Mesothelial cell of epicardium (in vitro differentiated cells): Measurements from ENCODE around the gene MBOAT2. TPM values are rescaled to one million over a fixed set of nuclear protein-coding genes. Genes with fewer than 3 reads are reported as not detected.

Source experiments
- DNase-seq, 2 experiments: peaks; one replicate each; pipeline ENCODE4 v3.0.0; 2021; ENCODE audit warnings: low spot score in 2 of 2; ENCODE audit not compliant: unreplicated experiment in 2 of 2
- H3K27ac Mint-ChIP-seq: 2 replicates; pipeline ENCODE4 v1.8.0; 2021; ENCODE audit warnings: mixed read lengths
- H3K27me3 Mint-ChIP-seq: 2 replicates; pipeline ENCODE4 v1.8.0; 2021; ENCODE audit warnings: low read depth, mixed read lengths
- H3K36me3 Mint-ChIP-seq: 2 replicates; pipeline ENCODE4 v1.8.0; 2021; ENCODE audit warnings: mixed read lengths
- H3K4me1 Mint-ChIP-seq: 2 replicates; pipeline ENCODE4 v1.8.0; 2021; ENCODE audit warnings: mixed read lengths
- H3K4me3 Mint-ChIP-seq: 2 replicates; pipeline ENCODE4 v1.8.0; 2021; ENCODE audit warnings: mild to moderate bottlenecking, moderate library complexity, mixed read lengths
- H3K9me3 Mint-ChIP-seq: 2 replicates; pipeline ENCODE4 v1.8.0; 2021; ENCODE audit warnings: mixed read lengths
- CTCF ChIP-seq: fragments of 200-600 bp; sonication (generic); IDR thresholded peaks from one replicate; pipeline ENCODE4 v1.5.0; 2021; ENCODE audit warnings: antibody characterized with exemption; ENCODE audit not compliant: unreplicated experiment
- total RNA-seq: library from RNA; stranded (reverse); gene quantifications from 3 replicates; pipeline ENCODE4 v1.2.1, GENCODE V29; 2021

MBOAT2 gene
- total RNA-seq, 1 donor from 2014 or later = 53.0 TPM

- Mint-ChIP-seq H3K36me3 (peaks cover 3% of the 10 kb centered on the region), H3K27ac (no peak overlapping the region), H3K9me3 (no peaks in the 10 kb centered on the region), H3K27me3 (no peaks in the 10 kb centered on the region), H3K4me1 (peaks cover 43% of the 10 kb centered on the region), H3K4me3 (no peak overlapping the region)
- DNase-seq = no peak
- no peak for TF ChIP-seq CTCF
These were observed 2.3 kb downstream of the MBOAT2 start for GRCh38 chr2:9001229-9001628.

DNA sequence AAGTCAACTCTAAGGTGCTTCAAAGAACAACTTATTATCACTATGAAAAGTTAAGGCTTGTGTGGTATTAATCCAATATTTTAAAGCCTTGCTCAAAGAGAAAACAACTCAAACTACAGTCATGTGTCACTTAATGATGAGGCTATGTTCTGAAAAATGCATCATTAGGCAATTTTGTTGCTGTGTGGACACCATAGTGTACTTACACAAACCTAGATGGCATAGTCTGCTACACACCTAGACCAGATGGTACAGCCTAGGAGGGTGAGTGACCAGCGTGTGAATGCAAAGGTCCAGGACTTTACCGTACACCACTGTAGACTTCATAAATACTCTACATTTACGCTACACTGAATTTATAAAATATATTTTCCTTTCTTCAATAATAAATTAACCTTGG, 3.0 kb downstream of the MBOAT2 start:
- Mint-ChIP-seq H3K27me3 (no peaks in the 10 kb centered on the region), H3K36me3 (peaks cover 3% of the 10 kb centered on the region), H3K4me1 (peaks cover 45% of the 10 kb centered on the region), H3K27ac (no peak overlapping the region), H3K4me3 (no peak overlapping the region), H3K9me3 (no peaks in the 10 kb centered on the region)
- no peak for TF ChIP-seq CTCF
- no peak for DNase-seq

DNA sequence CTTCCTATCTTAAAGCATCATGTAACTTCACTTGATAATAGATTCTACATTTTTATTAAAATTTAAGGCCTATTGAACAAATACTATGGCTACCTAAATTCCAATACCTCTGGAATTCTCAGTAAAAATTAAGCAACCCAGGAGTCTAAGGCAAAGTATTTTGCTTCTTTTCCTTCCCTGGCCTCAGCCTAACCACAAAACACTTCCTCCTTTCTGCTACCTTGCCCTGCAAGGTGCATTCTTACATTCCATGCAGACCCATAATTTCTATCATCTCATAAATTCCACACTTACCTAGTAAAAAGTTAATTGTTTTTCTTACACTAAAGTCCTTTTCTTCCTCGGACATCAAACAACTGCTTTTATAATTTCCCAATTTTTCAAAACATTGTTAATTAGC, 3.7 kb downstream of the MBOAT2 start:
- H3K27ac Mint-ChIP-seq = peak overlapping the region; percentile 75
- no peak overlapping the region for H3K4me3 Mint-ChIP-seq
- no peaks in the 10 kb centered on the region for H3K9me3 Mint-ChIP-seq
- no peaks in the 10 kb centered on the region for H3K27me3 Mint-ChIP-seq
- peaks cover 45% of the 10 kb centered on the region for H3K4me1 Mint-ChIP-seq
- DNase-seq = no peak
- no peak for TF ChIP-seq CTCF
- no peaks in the 10 kb centered on the region for H3K36me3 Mint-ChIP-seq

DNA sequence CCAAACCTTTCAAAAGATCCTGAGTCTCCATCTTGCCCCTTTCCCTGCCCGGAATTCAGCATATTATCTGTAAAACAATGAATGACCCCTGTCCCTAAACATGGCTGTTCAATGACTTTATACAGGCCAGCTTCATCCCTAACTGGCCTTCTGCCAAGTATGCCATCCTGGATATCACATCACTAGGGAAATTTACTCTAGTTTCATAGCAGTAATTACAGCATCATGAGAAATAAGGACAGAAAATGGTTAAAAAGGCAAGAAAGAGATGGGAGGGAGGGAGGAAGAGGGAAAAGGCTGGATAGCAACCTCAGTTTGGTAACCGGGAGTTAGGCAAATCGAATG, 4.4 kb downstream of the MBOAT2 start:
- Mint-ChIP-seq H3K36me3 (no peaks in the 10 kb centered on the region), H3K4me3 (no peak overlapping the region), H3K9me3 (no peaks in the 10 kb centered on the region), H3K4me1 (peaks cover 46% of the 10 kb centered on the region), H3K27me3 (no peaks in the 10 kb centered on the region), H3K27ac (peak overlapping the region; percentile 75)
- TF ChIP-seq CTCF = no peak
- no peak for DNase-seq

- Mint-ChIP-seq H3K9me3 (no peaks in the 10 kb centered on the region), H3K27ac (no peak overlapping the region), H3K4me1 (peaks cover 49% of the 10 kb centered on the region), H3K27me3 (no peaks in the 10 kb centered on the region), H3K36me3 (no peaks in the 10 kb centered on the region), H3K4me3 (no peak overlapping the region)
- no peak for DNase-seq
- TF ChIP-seq CTCF = no peak
These were observed 4.9 kb downstream of the MBOAT2 start for GRCh38 chr2:8998418-8999101.

DNA sequence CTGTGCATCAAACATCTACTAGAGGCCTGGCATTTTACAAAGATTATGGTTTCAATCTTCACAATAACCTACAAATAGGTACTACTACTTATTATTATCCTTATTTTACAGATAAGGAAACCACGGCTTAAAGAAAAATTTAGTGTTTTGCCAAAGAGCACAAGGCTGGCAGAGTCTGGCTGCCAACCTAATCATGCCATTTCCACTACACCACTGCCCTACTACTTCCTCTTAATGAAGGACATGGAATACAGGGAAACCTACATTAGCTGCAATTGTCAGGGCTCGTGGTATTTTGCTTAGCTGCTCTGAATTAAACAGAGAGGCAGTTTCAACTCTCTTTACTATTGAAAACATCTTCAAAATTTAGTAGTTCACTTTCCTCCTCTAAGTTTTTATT, 5.9 kb downstream of the MBOAT2 start:
- Mint-ChIP-seq H3K4me3 (no peak overlapping the region), H3K27ac (no peak overlapping the region), H3K4me1 (peaks cover 46% of the 10 kb centered on the region), H3K27me3 (no peaks in the 10 kb centered on the region), H3K9me3 (no peaks in the 10 kb centered on the region), H3K36me3 (no peaks in the 10 kb centered on the region)
- no peak for TF ChIP-seq CTCF
- DNase-seq = no peak
